Transverse colon (tissue), 4 donors: ENCODE measurements around the gene HSPA1A.

Experiments
- POLR2A ChIP-seq: fragments of 450-650 bp; IDR thresholded peaks from one replicate; pipeline ENCODE4 v1.6.1; 2016; ENCODE audit warnings: antibody characterized with exemption, mild to moderate bottlenecking, moderate library complexity
- POLR2AphosphoS5 ChIP-seq, 3 donors: sonication (generic); formaldehyde crosslinking; IDR thresholded peaks; one replicate each; pipeline ENCODE4 v1.6.1; 2016; ENCODE audit warnings: antibody characterized with exemption in 3 of 3
- TF ChIP-seq, protein P1 (sequence below), 5 experiments: fragments of 200-600 bp in 3 of 5; fragments of 450-650 bp in 2 of 5; sonication (generic) in 3 of 5; IDR thresholded peaks; 1 replicate in 2 of 5; 2 replicates in 3 of 5; pipeline ENCODE4 v1.5.1; 2016 to 2017; ENCODE audit warnings: antibody characterized with exemption in 5 of 5, inconsistent platforms in 3 of 5, mild to moderate bottlenecking in 2 of 5, moderate library complexity in 1 of 5

DNA sequence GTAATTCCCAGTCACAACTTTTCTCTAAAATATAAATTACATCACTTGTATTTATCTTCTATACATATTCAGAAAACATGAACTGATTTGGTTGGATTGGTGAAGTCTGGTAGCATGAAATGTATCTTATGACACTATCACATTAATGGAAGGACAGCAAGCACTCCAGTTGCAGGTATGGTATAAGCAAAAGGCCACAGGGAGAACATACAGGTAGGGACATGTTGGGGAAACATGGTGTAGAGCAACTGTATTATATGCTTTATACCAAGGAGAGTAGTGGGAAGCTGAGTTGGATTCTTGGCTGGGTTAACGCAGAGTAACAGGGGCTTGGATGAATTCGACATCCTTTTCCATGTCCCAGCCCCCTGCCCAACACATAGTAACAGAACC, 18.4 kb upstream of the HSPA1A start:
- TF ChIP-seq POLR2A (no peak), POLR2AphosphoS5 (IDR thresholded peaks at IDR 0.05) (no peak)
- TF ChIP-seq, protein P1, sequence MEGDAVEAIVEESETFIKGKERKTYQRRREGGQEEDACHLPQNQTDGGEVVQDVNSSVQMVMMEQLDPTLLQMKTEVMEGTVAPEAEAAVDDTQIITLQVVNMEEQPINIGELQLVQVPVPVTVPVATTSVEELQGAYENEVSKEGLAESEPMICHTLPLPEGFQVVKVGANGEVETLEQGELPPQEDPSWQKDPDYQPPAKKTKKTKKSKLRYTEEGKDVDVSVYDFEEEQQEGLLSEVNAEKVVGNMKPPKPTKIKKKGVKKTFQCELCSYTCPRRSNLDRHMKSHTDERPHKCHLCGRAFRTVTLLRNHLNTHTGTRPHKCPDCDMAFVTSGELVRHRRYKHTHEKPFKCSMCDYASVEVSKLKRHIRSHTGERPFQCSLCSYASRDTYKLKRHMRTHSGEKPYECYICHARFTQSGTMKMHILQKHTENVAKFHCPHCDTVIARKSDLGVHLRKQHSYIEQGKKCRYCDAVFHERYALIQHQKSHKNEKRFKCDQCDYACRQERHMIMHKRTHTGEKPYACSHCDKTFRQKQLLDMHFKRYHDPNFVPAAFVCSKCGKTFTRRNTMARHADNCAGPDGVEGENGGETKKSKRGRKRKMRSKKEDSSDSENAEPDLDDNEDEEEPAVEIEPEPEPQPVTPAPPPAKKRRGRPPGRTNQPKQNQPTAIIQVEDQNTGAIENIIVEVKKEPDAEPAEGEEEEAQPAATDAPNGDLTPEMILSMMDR (IDR thresholded peaks at IDR 0.05) = no peak
